ENCODE measurements around the gene CYB5B.

DNA sequence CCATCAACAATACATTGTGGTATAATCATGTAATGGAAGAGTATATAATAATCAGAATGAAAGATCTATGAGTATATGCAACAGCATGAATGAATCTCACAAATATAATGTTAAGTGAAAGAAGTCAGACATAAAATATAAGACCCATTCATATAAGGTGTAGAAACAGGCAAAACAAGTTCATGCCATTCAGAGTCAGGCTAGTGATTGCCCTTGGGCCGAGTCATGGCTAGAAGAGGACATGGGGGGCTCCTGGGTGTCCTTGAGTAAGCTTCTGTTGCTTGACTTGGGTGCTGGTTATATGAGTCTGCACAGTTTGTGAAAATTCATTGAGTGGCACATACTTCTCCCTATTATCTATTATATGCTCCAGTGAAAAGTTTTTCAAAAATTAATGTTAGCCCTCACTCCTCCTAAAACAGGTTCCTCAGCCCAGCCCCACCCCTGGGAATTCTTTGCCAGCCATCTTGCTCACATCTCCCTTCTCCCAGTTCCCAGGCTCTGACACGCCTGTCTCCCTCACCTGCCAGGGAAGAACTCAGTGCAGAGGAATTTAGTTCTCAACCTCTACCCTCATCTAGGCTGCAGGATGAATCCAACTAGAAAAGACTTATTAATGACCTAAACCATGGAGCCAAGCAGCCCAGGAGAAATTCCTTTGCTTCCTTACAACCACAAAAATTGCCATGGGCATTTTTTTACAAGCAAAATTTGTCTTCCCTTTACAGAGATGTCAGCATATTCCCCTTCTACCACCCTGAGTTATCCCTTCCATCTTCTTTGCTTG is 89.0 kb downstream of the CYB5B start:
- TF ChIP-seq HDGF (IDR thresholded peaks at IDR 0.05; ENCODE audit: borderline replicate concordance) = no peak
- TF ChIP-seq SUZ12 (IDR thresholded peaks at IDR 0.05) = no peak
- TF ChIP-seq, protein P1, sequence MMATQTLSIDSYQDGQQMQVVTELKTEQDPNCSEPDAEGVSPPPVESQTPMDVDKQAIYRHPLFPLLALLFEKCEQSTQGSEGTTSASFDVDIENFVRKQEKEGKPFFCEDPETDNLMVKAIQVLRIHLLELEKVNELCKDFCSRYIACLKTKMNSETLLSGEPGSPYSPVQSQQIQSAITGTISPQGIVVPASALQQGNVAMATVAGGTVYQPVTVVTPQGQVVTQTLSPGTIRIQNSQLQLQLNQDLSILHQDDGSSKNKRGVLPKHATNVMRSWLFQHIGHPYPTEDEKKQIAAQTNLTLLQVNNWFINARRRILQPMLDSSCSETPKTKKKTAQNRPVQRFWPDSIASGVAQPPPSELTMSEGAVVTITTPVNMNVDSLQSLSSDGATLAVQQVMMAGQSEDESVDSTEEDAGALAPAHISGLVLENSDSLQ (IDR thresholded peaks at IDR 0.05) = no peak
- no peak for TF ChIP-seq ZNF384 (IDR thresholded peaks at IDR 0.05)
- no peak for TF ChIP-seq FOXK2 (IDR thresholded peaks at IDR 0.05)
- no peak for TF ChIP-seq FOXM1 (IDR thresholded peaks at IDR 0.05; ENCODE audit: borderline replicate concordance)
- TF ChIP-seq ELF4 (IDR thresholded peaks at IDR 0.05) = no peak
- TF ChIP-seq SP1 (IDR thresholded peaks at IDR 0.05) = no peak
- no peak for TF ChIP-seq BHLHE40 (IDR thresholded peaks at IDR 0.05; ENCODE audit: borderline replicate concordance)
- no peak for TF ChIP-seq FOXA1 (IDR thresholded peaks at IDR 0.05)
- no peak for TF ChIP-seq CTBP1 (IDR thresholded peaks at IDR 0.05; ENCODE audit: borderline replicate concordance)
